GM23338 (cell line): ENCODE data around the gene PRKAR1B. TPM values are rescaled to one million over a fixed set of nuclear protein-coding genes. Genes with fewer than 3 reads are reported as not detected.

ENCODE experiments used
- ATAC-seq: fragments of 200-7000 bp; cut with Tn5 transposase; 3 replicates; pipeline ENCODE4 v1.9.1; 2020
- DNase-seq: peaks from one replicate; pipeline ENCODE4 v3.0.0-alpha.2; 2015; ENCODE audit warnings: low spot score
- H2AFZ ChIP-seq: fragments of 200-600 bp; sonication (generic); 2 replicates; pipeline ENCODE4 v1.8.0; 2016; ENCODE audit warnings: antibody characterized with exemption, mild to moderate bottlenecking, moderate library complexity
- H3F3A ChIP-seq: fragments of 200-600 bp; sonication (generic); replicated peaks from 2 replicates; pipeline ENCODE4 v1.8.0; 2017; ENCODE audit warnings: antibody characterized with exemption, mixed run types, low read depth
- H3K27ac ChIP-seq: fragments of 200-600 bp; sonication (generic); 2 replicates; pipeline ENCODE4 v1.6.1; 2016; ENCODE audit warnings: low read depth
- H3K27me3 ChIP-seq: fragments of 200-600 bp; sonication (generic); 2 replicates; pipeline ENCODE4 v1.8.0; 2016; ENCODE audit warnings: mild to moderate bottlenecking, mixed run types, moderate library complexity; ENCODE audit not compliant: insufficient read depth
- H3K36me3 ChIP-seq: fragments of 200-600 bp; sonication (generic); 2 replicates; pipeline ENCODE4 v1.8.0; 2016; ENCODE audit warnings: mild to moderate bottlenecking; ENCODE audit not compliant: insufficient read depth
- H3K4me1 ChIP-seq: fragments of 200-600 bp; sonication (generic); 2 replicates; pipeline ENCODE4 v1.8.0; 2016; ENCODE audit warnings: mild to moderate bottlenecking, moderate library complexity; ENCODE audit not compliant: insufficient read depth
- H3K4me2 ChIP-seq: fragments of 200-600 bp; sonication (generic); 2 replicates; pipeline ENCODE4 v1.7.1; 2017; ENCODE audit warnings: mixed run types
- H3K4me3 ChIP-seq: fragments of 200-600 bp; sonication (generic); 2 replicates; pipeline ENCODE4 v1.6.1; 2016; ENCODE audit warnings: mixed run types
- H3K79me2 ChIP-seq: fragments of 200-600 bp; sonication (generic); replicated peaks from 2 replicates; pipeline ENCODE4 v1.8.0; 2017; ENCODE audit warnings: mild to moderate bottlenecking; ENCODE audit not compliant: insufficient read depth
- H3K9me2 ChIP-seq: fragments of 200-600 bp; sonication (generic); 2 replicates; pipeline ENCODE4 v1.8.0; 2017; ENCODE audit not compliant: insufficient read depth
- H4K20me1 ChIP-seq: fragments of 200-600 bp; sonication (generic); replicated peaks from 2 replicates; pipeline ENCODE4 v1.8.0; 2017; ENCODE audit warnings: mild to moderate bottlenecking; ENCODE audit not compliant: insufficient read depth
- H3K27ac Mint-ChIP-seq: 2 replicates; pipeline ENCODE4 v1.8.0; 2020; ENCODE audit warnings: inconsistent platforms, mild to moderate bottlenecking, moderate library complexity, mixed read lengths
- H3K27me3 Mint-ChIP-seq: 3 replicates; pipeline ENCODE4 v1.8.0; 2022; ENCODE audit warnings: low read depth, mild to moderate bottlenecking, moderate library complexity, mixed read lengths, inconsistent platforms; ENCODE audit not compliant: insufficient read depth, poor library complexity
- H3K36me3 Mint-ChIP-seq: 3 replicates; pipeline ENCODE4 v1.8.0; 2021; ENCODE audit warnings: low read depth, mild to moderate bottlenecking, inconsistent platforms, moderate library complexity, mixed read lengths
- H3K4me1 Mint-ChIP-seq: 3 replicates; pipeline ENCODE4 v1.8.0; 2020; ENCODE audit warnings: mild to moderate bottlenecking, inconsistent platforms, mixed read lengths
- H3K4me3 Mint-ChIP-seq: 3 replicates; pipeline ENCODE4 v1.8.0; 2021; ENCODE audit warnings: moderate library complexity, mild to moderate bottlenecking, inconsistent platforms, mixed read lengths
- H3K9me3 Mint-ChIP-seq: 3 replicates; pipeline ENCODE4 v1.8.0; 2020; ENCODE audit warnings: moderate library complexity, mild to moderate bottlenecking, inconsistent platforms, mixed read lengths
- CREB1 ChIP-seq: fragments of 250-450 bp; sonication (Bioruptor Pico); IDR thresholded peaks from 2 replicates; pipeline ENCODE4 v1.5.0; 2020; ENCODE audit warnings: low read depth, mild to moderate bottlenecking, moderate library complexity
- EZH2 ChIP-seq: fragments of 200-600 bp; sonication (generic); IDR thresholded peaks from one replicate; pipeline ENCODE4 v1.8.0; 2017; ENCODE audit warnings: antibody characterized with exemption, mild to moderate bottlenecking, low read depth; ENCODE audit not compliant: unreplicated experiment
- EZH2phosphoT487 ChIP-seq: fragments of 200-600 bp; sonication (generic); IDR thresholded peaks from one replicate; pipeline ENCODE4 v1.8.1; 2018; ENCODE audit warnings: antibody characterized with exemption; ENCODE audit not compliant: unreplicated experiment
- JUNB ChIP-seq: IDR thresholded peaks from one replicate; pipeline ENCODE4 v1.6.1; 2016; ENCODE audit warnings: antibody characterized with exemption; ENCODE audit not compliant: unreplicated experiment
- NANOG ChIP-seq: IDR thresholded peaks from 2 replicates; pipeline ENCODE4 v1.6.1; 2016; ENCODE audit warnings: antibody characterized with exemption, borderline replicate concordance
- POLR2AphosphoS5 ChIP-seq: IDR thresholded peaks from 2 replicates; pipeline ENCODE4 v1.6.1; 2016; ENCODE audit warnings: antibody characterized with exemption, low read depth
- STAT1 ChIP-seq: IDR thresholded peaks from one replicate; pipeline ENCODE4 v1.6.1; 2016; ENCODE audit warnings: antibody characterized with exemption; ENCODE audit not compliant: unreplicated experiment
- ZNF114 ChIP-seq: fragments of 250-450 bp; sonication (Bioruptor Pico); IDR thresholded peaks from 2 replicates; pipeline ENCODE4 v1.5.0; 2020; ENCODE audit warnings: mild to moderate bottlenecking, moderate library complexity
- ZNF331 ChIP-seq: fragments of 250-450 bp; sonication (Bioruptor Pico); IDR thresholded peaks from 2 replicates; pipeline ENCODE4 v1.5.0; 2020; ENCODE audit warnings: low read depth, mild to moderate bottlenecking, moderate library complexity
- ZNF462 ChIP-seq: fragments of 250-450 bp; sonication (Bioruptor Pico); IDR thresholded peaks from 2 replicates; pipeline ENCODE4 v1.5.0; 2020; ENCODE audit warnings: mild to moderate bottlenecking, moderate library complexity
- polyA plus RNA-seq: library from polyadenylated mRNA; unstranded; fragments of >200 nt; fragmentation: Nextera tagmentation; extraction: Ambion mirVana; gene quantifications from 2 replicates; pipeline ENCODE4 v1.2.1, GENCODE V29; 2016
- total RNA-seq: library from RNA; depleted of rRNA; stranded (reverse); fragments of >200 nt; shearing (Covaris generic); gene quantifications from 2 replicates; pipeline ENCODE4 v1.2.3, GENCODE V29; 2014
- TF ChIP-seq, protein P1 (sequence below): IDR thresholded peaks from 2 replicates; pipeline ENCODE4 v1.6.1; 2016; ENCODE audit warnings: antibody characterized with exemption
- TF ChIP-seq, protein P2 (sequence below): IDR thresholded peaks from one replicate; pipeline ENCODE4 v1.6.1; 2018; ENCODE audit warnings: antibody characterized with exemption; ENCODE audit not compliant: unreplicated experiment
- TF ChIP-seq, protein P3 (sequence below), 2 experiments: fragments of 200-600 bp in 1 of 2; sonication (generic) in 1 of 2; conservative IDR thresholded peaks; 2 replicates each; pipeline versions ENCODE4 v1.5.1 to v1.6.1; 2016 to 2017; ENCODE audit warnings: antibody characterized with exemption in 2 of 2, low read depth in 2 of 2, mild to moderate bottlenecking in 2 of 2, moderate library complexity in 1 of 2

PRKAR1B gene
- total and polyA plus RNA-seq, 2 experiments from 2014 or later, result 35.7 to 36.7 TPM

DNA sequence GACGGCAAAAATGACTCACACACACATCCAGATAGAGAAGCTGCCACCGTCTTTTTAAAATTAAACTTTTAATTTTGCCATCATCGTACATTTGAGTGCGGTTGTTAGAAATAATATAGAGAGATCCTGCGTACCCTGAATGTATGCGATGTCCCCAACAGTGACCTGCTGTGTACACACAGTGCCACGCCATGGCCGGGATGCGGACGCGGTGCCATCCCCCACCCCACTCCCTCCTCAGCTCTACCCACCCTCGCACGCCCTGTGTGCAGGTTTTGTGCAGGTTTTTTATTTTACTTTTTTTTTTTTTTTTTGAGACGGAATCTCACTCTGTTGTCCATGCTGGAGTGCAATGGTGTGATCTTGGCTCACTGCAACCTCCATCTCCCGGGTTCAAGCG, 148.7 kb downstream of the PRKAR1B start:
- no peaks in the 10 kb centered on the region for H3F3A ChIP-seq
- H3K27ac Mint-ChIP-seq, result no peak overlapping the region
- no peak overlapping the region for H3K4me2 ChIP-seq
- H3K27me3 Mint-ChIP-seq, result peaks cover 22% of the 10 kb centered on the region
- no peaks in the 10 kb centered on the region for H3K27me3 ChIP-seq
- no peaks in the 10 kb centered on the region for H3K9me2 ChIP-seq
- peaks cover 10% of the 10 kb centered on the region; the same call in 2 of the 3 replicates for H3K9me3 Mint-ChIP-seq
- TF ChIP-seq ZNF114 (CRISPR knock-in tag) (no peak), POLR2AphosphoS5 (no peak), ZNF462 (no peak), CREB1 (no peak), EZH2phosphoT487 (no peak), STAT1 (no peak), NANOG (no peak), JUNB (no peak), EZH2 (no peak), ZNF331 (CRISPR knock-in tag) (no peak)
- TF ChIP-seq, protein P1, sequence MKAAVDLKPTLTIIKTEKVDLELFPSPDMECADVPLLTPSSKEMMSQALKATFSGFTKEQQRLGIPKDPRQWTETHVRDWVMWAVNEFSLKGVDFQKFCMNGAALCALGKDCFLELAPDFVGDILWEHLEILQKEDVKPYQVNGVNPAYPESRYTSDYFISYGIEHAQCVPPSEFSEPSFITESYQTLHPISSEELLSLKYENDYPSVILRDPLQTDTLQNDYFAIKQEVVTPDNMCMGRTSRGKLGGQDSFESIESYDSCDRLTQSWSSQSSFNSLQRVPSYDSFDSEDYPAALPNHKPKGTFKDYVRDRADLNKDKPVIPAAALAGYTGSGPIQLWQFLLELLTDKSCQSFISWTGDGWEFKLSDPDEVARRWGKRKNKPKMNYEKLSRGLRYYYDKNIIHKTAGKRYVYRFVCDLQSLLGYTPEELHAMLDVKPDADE, result no peak
- TF ChIP-seq, protein P2, sequence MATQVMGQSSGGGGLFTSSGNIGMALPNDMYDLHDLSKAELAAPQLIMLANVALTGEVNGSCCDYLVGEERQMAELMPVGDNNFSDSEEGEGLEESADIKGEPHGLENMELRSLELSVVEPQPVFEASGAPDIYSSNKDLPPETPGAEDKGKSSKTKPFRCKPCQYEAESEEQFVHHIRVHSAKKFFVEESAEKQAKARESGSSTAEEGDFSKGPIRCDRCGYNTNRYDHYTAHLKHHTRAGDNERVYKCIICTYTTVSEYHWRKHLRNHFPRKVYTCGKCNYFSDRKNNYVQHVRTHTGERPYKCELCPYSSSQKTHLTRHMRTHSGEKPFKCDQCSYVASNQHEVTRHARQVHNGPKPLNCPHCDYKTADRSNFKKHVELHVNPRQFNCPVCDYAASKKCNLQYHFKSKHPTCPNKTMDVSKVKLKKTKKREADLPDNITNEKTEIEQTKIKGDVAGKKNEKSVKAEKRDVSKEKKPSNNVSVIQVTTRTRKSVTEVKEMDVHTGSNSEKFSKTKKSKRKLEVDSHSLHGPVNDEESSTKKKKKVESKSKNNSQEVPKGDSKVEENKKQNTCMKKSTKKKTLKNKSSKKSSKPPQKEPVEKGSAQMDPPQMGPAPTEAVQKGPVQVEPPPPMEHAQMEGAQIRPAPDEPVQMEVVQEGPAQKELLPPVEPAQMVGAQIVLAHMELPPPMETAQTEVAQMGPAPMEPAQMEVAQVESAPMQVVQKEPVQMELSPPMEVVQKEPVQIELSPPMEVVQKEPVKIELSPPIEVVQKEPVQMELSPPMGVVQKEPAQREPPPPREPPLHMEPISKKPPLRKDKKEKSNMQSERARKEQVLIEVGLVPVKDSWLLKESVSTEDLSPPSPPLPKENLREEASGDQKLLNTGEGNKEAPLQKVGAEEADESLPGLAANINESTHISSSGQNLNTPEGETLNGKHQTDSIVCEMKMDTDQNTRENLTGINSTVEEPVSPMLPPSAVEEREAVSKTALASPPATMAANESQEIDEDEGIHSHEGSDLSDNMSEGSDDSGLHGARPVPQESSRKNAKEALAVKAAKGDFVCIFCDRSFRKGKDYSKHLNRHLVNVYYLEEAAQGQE, result no peak
- TF ChIP-seq, protein P3, sequence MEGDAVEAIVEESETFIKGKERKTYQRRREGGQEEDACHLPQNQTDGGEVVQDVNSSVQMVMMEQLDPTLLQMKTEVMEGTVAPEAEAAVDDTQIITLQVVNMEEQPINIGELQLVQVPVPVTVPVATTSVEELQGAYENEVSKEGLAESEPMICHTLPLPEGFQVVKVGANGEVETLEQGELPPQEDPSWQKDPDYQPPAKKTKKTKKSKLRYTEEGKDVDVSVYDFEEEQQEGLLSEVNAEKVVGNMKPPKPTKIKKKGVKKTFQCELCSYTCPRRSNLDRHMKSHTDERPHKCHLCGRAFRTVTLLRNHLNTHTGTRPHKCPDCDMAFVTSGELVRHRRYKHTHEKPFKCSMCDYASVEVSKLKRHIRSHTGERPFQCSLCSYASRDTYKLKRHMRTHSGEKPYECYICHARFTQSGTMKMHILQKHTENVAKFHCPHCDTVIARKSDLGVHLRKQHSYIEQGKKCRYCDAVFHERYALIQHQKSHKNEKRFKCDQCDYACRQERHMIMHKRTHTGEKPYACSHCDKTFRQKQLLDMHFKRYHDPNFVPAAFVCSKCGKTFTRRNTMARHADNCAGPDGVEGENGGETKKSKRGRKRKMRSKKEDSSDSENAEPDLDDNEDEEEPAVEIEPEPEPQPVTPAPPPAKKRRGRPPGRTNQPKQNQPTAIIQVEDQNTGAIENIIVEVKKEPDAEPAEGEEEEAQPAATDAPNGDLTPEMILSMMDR (conservative IDR thresholded peaks at IDR 0.05; ENCODE audit: low read depth in 2 of 2), result no peak
- ATAC-seq (no peak), DNase-seq (no peak)
- no peaks in the 10 kb centered on the region for H3K79me2 ChIP-seq
- no peak overlapping the region for H3K4me3 ChIP-seq
- peaks cover 8% of the 10 kb centered on the region for H3K4me1 Mint-ChIP-seq
- no peak overlapping the region for H3K27ac ChIP-seq
- H3K36me3 Mint-ChIP-seq, result peaks cover 55% of the 10 kb centered on the region
- H3K4me3 Mint-ChIP-seq, result no peak overlapping the region
- no peaks in the 10 kb centered on the region for H3K36me3 ChIP-seq
- no peaks in the 10 kb centered on the region for H4K20me1 ChIP-seq
- H2AFZ ChIP-seq, result no peak overlapping the region
- no peaks in the 10 kb centered on the region; the same call in 1 of the 2 replicates for H3K4me1 ChIP-seq
